ENCODE results near the gene SIL1.

GRCh38 chr5:138911441-138911840 lies 286.7 kb downstream of the SIL1 start:
- TF ChIP-seq CTCF (IDR thresholded peaks at IDR 0.05) (no peak), EP300 (IDR thresholded peaks at IDR 0.05) (no peak)
